Caco-2 (cell line): Measurements from ENCODE around the gene CCK. TPM values are rescaled to one million over a fixed set of nuclear protein-coding genes. Genes with fewer than 3 reads are reported as not detected.
A peak's percentile ranks its signal among the peaks of the same experiment; 100 is the strongest.

Source experiments
- BruUV-seq: library from RNA; stranded (reverse); fragments of 400-500 nt; replicated peaks from 2 replicates; lab custom pipeline; 2021; lab: Mats Ljungman, UMichigan
- CTCF ChIA-PET: fragments of 300-600 bp; sonication (Branson Sonifier 250); formaldehyde crosslinking; loops from one replicate; lab custom pipeline; 2022; ENCODE audit warnings: antibody characterized with exemption; lab: Charles Lee
- POLR2A ChIA-PET: fragments of 300-600 bp; sonication (Branson Sonifier 250); formaldehyde crosslinking; loops from one replicate; lab custom pipeline; 2022; ENCODE audit warnings: antibody characterized with exemption; lab: Charles Lee
- DNase-seq, 2 experiments: peaks; one replicate each; pipeline versions ENCODE4 v3.0.0 to v3.0.0-alpha.2; 2020 to 2022
- H3K27me3 ChIP-seq: replicated peaks from 2 replicates; pipeline ENCODE4 v1.6.0; 2011; ENCODE audit warnings: low read length; ENCODE audit not compliant: control insufficient read depth, insufficient read depth
- H3K36me3 ChIP-seq: 2 replicates; pipeline ENCODE4 v1.5.1; 2011; ENCODE audit warnings: low read length; ENCODE audit not compliant: control insufficient read depth, insufficient read depth
- H3K4me1 ChIP-seq: fragments of 250-450 bp; sonication (Bioruptor Pico); 2 replicates; pipeline ENCODE4 v1.5.1; 2020; ENCODE audit warnings: mild to moderate bottlenecking
- H3K4me3 ChIP-seq: 2 replicates; pipeline ENCODE4 v1.5.1; 2011; ENCODE audit warnings: low read depth, mild to moderate bottlenecking, control low read depth, low read length
- H3K9me3 ChIP-seq: fragments of 250-450 bp; sonication (Bioruptor Pico); 2 replicates; pipeline ENCODE4 v1.5.1; 2020; ENCODE audit warnings: mild to moderate bottlenecking, moderate library complexity
- H3K27ac Mint-ChIP-seq: one replicate; pipeline ENCODE4 v1.8.0; 2022; ENCODE audit warnings: mixed read lengths; ENCODE audit not compliant: unreplicated experiment
- H3K27me3 Mint-ChIP-seq: one replicate; pipeline ENCODE4 v1.8.0; 2022; ENCODE audit warnings: mixed read lengths; ENCODE audit not compliant: insufficient read depth, unreplicated experiment
- H3K36me3 Mint-ChIP-seq: one replicate; pipeline ENCODE4 v1.8.0; 2022; ENCODE audit warnings: mild to moderate bottlenecking, mixed read lengths; ENCODE audit not compliant: insufficient read depth, unreplicated experiment
- H3K4me1 Mint-ChIP-seq: one replicate; pipeline ENCODE4 v1.8.0; 2022; ENCODE audit warnings: low read depth, mixed read lengths; ENCODE audit not compliant: unreplicated experiment
- H3K4me3 Mint-ChIP-seq: one replicate; pipeline ENCODE4 v1.8.0; 2022; ENCODE audit warnings: mild to moderate bottlenecking, moderate library complexity, mixed read lengths; ENCODE audit not compliant: unreplicated experiment
- H3K9me3 Mint-ChIP-seq: one replicate; pipeline ENCODE4 v1.8.0; 2022; ENCODE audit warnings: mixed read lengths; ENCODE audit not compliant: unreplicated experiment
- CTCF ChIP-seq, 2 experiments: fragments of 200-600 bp in 1 of 2; IDR thresholded peaks; 1 replicate in 1 of 2; 2 replicates in 1 of 2; pipeline versions ENCODE4 v1.5.1 to v1.8.0; 2011 to 2022; ENCODE audit warnings: antibody characterized with exemption in 1 of 2, control low read depth in 1 of 2, inconsistent platforms in 1 of 2, low read depth in 1 of 2, low read length in 1 of 2, mild to moderate bottlenecking in 1 of 2, moderate library complexity in 1 of 2; ENCODE audit not compliant: insufficient read depth in 1 of 2, severe bottlenecking in 1 of 2, unreplicated experiment in 1 of 2
- intact Hi-C: fragments of 100-400 bp; cut with micrococcal nuclease; formaldehyde crosslinking; loops from one replicate; pipeline ENCODE4 v1.10.0; 2022; ENCODE audit not compliant: unreplicated experiment
- total RNA-seq: library from RNA; stranded (reverse); gene quantifications from 2 replicates; pipeline ENCODE4 v1.2.3, GENCODE V29; 2022

Gene CCK
- total RNA-seq, 1 experiment from 2014 or later: not detected

- Histone ChIP-seq H3K36me3 (no peaks in the 10 kb centered on the region), H3K9me3 (no peaks in the 10 kb centered on the region), H3K4me3 (no peak overlapping the region), H3K4me1 (no peaks in the 10 kb centered on the region), H3K27me3 (no peaks in the 10 kb centered on the region)
- Mint-ChIP-seq H3K4me1 (no peaks in the 10 kb centered on the region), H3K9me3 (no peaks in the 10 kb centered on the region), H3K36me3 (no peaks in the 10 kb centered on the region), H3K27me3 (peaks cover 20% of the 10 kb centered on the region), H3K27ac (no peak overlapping the region), H3K4me3 (peak overlapping the region; percentile 31)
- ChIA-PET CTCF (no interaction called here), POLR2A (no interaction called here)
- TF ChIP-seq CTCF (IDR thresholded peaks at IDR 0.05; ENCODE audit: insufficient read depth in 1 of 2, low read depth in 1 of 2, low read length in 1 of 2, severe bottlenecking in 1 of 2, unreplicated experiment in 1 of 2): peak in 1 of 2 experiments; percentile 5
- intact Hi-C loops: loop anchor here (5.0 kb wide), 1 partner anchor 189 kb away; no protein-coding TSS in a partner anchor
- DNase-seq: peak in 1 of 2 experiments; percentile 27
- BruUV-seq: no TSS peak
These were observed 2.3 kb downstream of the CCK start for GRCh38 chr3:42263354-42264346.

- ChIA-PET POLR2A (no interaction called here), CTCF (interaction anchor here (0.6 to 0.7 kb wide), 4 partner anchors 13 to 494 kb away, joined by 3 to 4 read pairs (median 4); no protein-coding TSS in a partner anchor)
- DNase-seq: no peak
- TF ChIP-seq CTCF (IDR thresholded peaks at IDR 0.05; ENCODE audit: insufficient read depth in 1 of 2, low read depth in 1 of 2, low read length in 1 of 2, severe bottlenecking in 1 of 2, unreplicated experiment in 1 of 2): no peak
- Histone ChIP-seq H3K36me3 (no peaks in the 10 kb centered on the region), H3K4me1 (no peaks in the 10 kb centered on the region), H3K4me3 (no peak overlapping the region), H3K9me3 (no peaks in the 10 kb centered on the region), H3K27me3 (no peaks in the 10 kb centered on the region)
- intact Hi-C loops: loop anchor here (5.0 kb wide), 1 partner anchor 190 kb away; no protein-coding TSS in a partner anchor
- Mint-ChIP-seq H3K36me3 (no peaks in the 10 kb centered on the region), H3K27ac (no peak overlapping the region), H3K4me3 (no peak overlapping the region), H3K4me1 (no peaks in the 10 kb centered on the region), H3K27me3 (peaks cover 16% of the 10 kb centered on the region), H3K9me3 (no peaks in the 10 kb centered on the region)
- no TSS peak for BruUV-seq
These were observed 3.5 kb downstream of the CCK start for GRCh38 chr3:42262525-42262924.

GRCh38 chr3:42257007-42257406 is 9.0 kb downstream of the CCK start:
- Mint-ChIP-seq H3K27ac (no peak overlapping the region), H3K27me3 (peaks cover 7% of the 10 kb centered on the region), H3K9me3 (no peaks in the 10 kb centered on the region), H3K4me3 (no peak overlapping the region), H3K36me3 (no peaks in the 10 kb centered on the region), H3K4me1 (no peaks in the 10 kb centered on the region)
- DNase-seq: no peak
- no peak for TF ChIP-seq CTCF (IDR thresholded peaks at IDR 0.05; ENCODE audit: insufficient read depth in 1 of 2, low read depth in 1 of 2, low read length in 1 of 2, severe bottlenecking in 1 of 2, unreplicated experiment in 1 of 2)
- no peaks in the 10 kb centered on the region for H3K4me1 ChIP-seq
- H3K9me3 ChIP-seq: no peaks in the 10 kb centered on the region
- ChIA-PET CTCF (no interaction called here), POLR2A (no interaction called here)
- intact Hi-C loops: no loop called here
- no peaks in the 10 kb centered on the region for H3K27me3 ChIP-seq
- BruUV-seq: no TSS peak
- no peaks in the 10 kb centered on the region for H3K36me3 ChIP-seq
- H3K4me3 ChIP-seq: no peak overlapping the region
